Brain pericyte (primary cell): Measurements from ENCODE around the gene RIPPLY3.

Experiments used
- DNase-seq: peaks from one replicate; pipeline ENCODE4 v3.0.0-alpha.2; 2012; ENCODE audit warnings: low read depth, low spot score

The RIPPLY3 gene

GRCh38 chr21:37060296-37060695 is 53.8 kb downstream of the RIPPLY3 start:
- DNase-seq: peak; percentile 95

DNA sequence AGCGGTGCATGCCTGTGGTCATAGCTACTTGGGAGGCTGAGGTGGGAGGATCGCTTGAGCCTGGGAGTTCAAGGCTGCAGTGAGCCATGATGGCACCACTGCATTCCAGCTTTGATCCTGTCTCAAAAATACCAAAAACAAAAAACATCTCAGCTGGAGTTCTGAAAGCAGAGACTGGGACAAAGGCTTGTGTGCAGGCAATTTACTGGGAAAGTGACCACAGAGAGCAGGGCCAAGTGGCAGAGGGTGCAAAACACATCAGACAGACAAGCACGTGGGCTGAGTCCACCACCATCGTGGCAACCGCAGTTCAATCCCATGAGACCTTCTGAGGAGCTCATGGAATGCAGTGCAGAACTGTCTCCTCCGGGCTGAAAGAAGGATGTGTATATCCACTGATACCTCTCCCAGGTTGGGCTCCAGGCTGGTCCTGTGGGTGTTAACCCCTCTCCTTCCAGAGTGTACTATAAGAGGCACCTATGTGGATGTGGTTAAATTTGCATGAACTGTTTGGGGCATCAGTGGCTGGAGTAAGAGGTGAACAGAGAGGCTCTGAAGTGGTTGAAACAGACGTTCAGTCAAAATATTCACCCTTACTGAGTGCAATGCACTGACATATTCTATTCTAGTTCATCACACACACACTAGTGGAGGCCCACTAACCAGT is 55.6 kb downstream of the RIPPLY3 start:
- peak; percentile 69 for DNase-seq

DNA sequence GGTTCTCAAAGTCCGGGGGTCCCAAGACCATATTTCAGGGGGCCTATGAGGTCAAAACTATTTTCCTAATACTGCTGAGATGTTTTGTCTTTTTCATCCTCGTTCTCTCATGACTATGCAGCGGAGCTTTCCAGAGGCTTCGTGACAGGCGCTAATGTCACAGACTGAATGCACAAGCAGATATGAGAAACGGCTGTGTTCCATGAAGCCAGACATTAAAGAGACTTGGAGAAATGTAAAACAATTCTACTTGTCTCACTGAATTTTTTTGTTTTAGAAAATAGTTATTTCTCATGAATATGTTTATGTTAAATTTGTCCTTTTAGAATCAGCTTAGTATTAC is 56.1 kb downstream of the RIPPLY3 start:
- no peak for DNase-seq

DNA sequence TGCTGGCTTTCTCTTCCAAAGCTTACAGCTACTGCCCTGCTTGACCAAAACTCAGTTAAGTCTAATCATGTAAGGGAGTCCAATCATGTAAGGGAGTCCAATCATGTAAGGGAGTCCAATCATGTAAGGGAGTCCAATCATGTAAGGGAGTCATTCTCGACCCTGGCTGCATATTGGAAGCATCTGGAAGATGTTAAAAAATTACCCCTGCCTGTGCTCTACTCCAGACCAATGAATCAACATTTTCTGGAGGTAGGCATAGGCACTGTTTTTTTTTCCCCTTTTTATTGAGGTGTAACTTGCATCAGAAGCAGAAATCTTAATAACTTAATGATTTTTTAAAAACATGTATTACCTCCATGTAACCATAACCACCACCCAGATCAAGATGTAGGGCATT is 56.9 kb downstream of the RIPPLY3 start:
- no peak for DNase-seq

- DNase-seq: no peak
Measured at GRCh38 chr21:37064841-37065240, 58.3 kb downstream of the RIPPLY3 start.

DNA sequence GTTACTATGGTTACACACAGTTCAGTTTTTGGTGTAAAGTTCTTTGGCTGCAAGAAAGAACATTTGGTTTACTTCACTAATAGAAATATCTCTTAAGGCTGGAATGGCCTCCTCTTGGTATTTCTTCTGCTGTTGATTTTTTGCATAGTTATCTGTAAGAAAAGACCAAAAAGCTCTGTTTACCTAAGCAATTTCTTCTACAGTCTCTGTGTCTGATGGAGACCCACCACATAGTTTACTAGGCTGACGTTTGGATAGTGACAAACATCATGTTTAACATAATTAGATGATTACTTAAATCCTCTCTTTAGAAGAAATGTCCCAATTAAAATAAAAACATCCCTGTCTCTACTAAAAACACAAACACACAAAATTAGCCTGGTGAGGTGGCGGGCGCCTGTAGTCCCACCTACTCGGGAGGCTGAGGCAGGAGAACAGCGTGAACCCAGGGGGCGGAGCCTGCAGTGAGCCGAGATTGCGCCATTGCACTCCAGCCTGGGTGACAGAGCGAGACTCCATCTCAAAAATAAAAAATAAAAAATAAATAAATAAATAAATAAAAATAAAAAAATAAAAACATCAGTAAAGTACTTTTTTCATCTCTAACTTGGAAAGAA is 59.2 kb downstream of the RIPPLY3 start:
- no peak for DNase-seq
